Stimulated activated CD8-positive, alpha-beta memory T cell treated with anti-CD3 and anti-CD28 coated beads, Interleukin-15, amount 100 ng/mL, for 4 hours (primary cell): ENCODE measurements around the gene UBXN7.
"Not testable (repeated sequence)": the region's sequence is repeated elsewhere in the genome, so short reads cannot be mapped to it uniquely, and the experiment has no call there.

Experiments
- DNase-seq, 2 donors: peaks; one replicate each; pipeline ENCODE4 v3.0.0-alpha.2; 2020; ENCODE audit warnings: low read depth in 2 of 2

UBXN7 gene

GRCh38 chr3:196316799-196317686 is 115.2 kb downstream of the UBXN7 start:
- DNase-seq, result not testable (repeated sequence)

- DNase-seq, result no peak
Observed at GRCh38 chr3:196315821-196316220, 116.4 kb downstream of the UBXN7 start.

GRCh38 chr3:196314597-196314996 is 117.6 kb downstream of the UBXN7 start:
- DNase-seq, result no peak

GRCh38 chr3:196314086-196314485 is 118.1 kb downstream of the UBXN7 start:
- not testable (repeated sequence) for DNase-seq

GRCh38 chr3:196302960-196303359 is 129.3 kb downstream of the UBXN7 start:
- DNase-seq, result not testable (repeated sequence)

GRCh38 chr3:196302551-196302950 is 129.7 kb downstream of the UBXN7 start:
- not testable (repeated sequence) for DNase-seq

- no peak for DNase-seq
Observed at GRCh38 chr3:196298521-196298920, 133.7 kb downstream of the UBXN7 start.
